ENCODE data around the gene SPRYD7.
"Not testable (repeated sequence)": the region's sequence is repeated elsewhere in the genome, so short reads cannot be mapped to it uniquely, and the experiment has no call there.

The SPRYD7 gene

DNA sequence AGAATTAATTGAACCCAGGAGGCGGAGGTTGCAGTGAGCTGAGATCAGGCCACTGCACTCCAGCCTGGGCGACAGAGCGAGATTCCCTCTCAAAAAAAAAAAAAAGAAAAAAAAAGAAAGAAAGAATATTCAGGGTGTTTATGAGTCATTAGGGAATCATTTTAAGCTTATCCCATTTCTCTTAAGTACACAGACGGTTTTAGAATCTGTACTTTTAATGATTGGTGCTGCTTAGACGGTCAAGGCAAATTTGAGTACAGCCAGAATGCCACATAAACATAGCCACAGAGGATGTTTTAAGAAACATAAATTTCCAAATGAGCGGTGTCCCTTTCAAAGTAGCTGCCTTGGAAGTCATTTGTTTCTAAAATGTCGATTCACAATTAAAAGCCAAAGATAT, 2.6 kb downstream of the SPRYD7 start:
- DNase-seq (ENCODE audit: low spot score) (no peak), FAIRE-seq (no peak)

DNA sequence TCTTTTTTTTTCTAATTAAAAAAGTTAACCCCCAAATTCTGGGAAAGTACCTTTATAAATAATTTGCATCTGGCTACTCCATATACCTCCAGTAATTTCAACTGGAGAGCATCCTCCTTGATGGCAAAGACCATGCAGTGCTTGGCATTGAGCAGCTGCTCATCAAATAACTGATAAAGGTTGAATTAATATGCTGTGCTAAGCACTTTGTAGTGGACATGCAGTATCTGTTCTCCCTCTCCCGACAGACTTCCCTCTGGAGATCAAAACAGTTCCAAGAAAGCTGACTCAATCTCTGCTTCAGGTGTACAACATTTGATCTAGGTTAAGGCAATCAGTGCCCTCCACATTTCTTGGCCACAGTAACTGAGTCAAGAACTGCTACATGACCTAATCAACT, 3.3 kb downstream of the SPRYD7 start:
- DNase-seq (ENCODE audit: low spot score) (no peak), FAIRE-seq (no peak)

DNA sequence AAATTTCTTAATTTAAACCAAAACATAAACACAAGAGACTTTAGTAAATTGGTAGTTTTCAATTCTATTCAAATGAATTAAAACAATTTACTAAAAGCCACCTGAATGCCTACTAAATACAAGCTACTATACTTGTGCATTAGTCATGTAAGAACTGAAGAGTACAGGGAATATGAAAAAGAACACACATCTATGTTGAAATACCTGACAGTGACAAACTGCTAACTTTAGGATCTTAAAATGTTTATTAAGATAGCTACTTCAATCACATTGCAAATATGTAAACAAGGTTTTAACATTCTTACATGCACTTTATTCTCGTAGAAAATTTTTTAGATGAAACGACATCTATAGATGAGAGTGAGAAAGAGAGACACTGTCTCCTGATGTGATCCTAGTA, 4.1 kb downstream of the SPRYD7 start:
- DNase-seq (ENCODE audit: low spot score) (no peak), FAIRE-seq (no peak)

DNA sequence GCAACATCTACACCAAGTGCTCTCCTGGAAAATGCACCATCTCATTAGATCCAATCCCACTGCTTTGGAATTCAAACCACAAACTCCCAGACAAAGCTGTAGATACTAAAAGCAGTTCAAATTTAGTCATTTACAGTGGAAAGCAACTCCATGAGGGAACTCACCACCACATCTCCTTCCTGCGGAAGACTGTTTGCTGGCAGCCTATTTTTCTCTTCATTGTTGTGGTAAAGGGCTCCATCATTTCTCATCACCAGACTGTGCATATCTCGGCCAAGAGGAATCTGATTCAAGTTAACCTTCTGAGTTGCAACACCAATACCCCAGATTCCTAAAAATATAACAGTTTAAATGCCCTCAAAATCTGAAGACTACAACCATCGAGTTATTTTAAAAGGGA, 8.4 kb downstream of the SPRYD7 start:
- DNase-seq (ENCODE audit: low spot score): no peak
- no peak for FAIRE-seq

DNA sequence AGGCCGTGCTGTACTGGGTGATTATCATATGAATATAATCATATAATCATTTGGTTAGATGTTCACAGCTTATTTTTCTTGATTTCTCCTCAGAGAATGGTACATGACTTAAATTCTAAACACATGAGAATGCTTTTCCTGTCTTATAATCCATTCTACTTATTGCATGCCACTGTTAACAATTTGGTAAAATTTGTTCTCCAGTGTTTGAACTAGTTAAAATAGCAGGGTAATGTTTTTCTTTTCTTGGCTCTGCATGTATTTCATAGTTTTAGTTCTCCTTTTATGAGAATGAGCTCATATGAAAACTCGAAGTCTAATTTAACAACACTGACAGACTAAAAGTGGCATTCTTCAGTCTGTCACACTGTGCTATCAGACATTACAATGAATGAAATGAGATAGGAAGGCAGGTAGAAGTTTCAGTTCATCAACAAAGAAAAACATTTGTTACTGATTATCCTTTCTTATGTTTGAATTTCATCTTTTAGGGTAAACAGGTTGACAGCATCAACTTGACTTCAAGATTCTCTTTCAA, 10.2 kb downstream of the SPRYD7 start:
- DNase-seq (ENCODE audit: low spot score): no peak

DNA sequence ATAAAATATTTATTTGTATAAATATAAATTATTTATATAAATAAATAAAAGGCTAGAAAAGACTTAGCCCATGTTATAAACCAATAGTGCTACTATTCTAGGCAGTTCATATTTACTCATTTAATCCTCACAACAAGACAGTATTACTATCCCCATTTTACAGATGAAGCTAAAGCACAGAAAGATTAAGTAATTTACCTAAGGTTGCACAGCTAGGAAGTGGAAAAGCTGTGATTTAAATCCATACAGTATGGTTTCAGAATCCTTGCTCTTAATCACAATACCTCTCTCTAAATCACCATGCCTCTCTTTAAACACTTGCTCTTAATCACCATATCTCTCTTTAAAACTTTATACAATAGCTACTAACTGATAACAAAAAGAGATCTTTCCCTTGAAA, 13.8 kb downstream of the SPRYD7 start:
- FAIRE-seq (no peak), DNase-seq (ENCODE audit: low spot score) (no peak)

More for the DNA sequence above, 10.2 kb downstream of the SPRYD7 start:
- FAIRE-seq: no peak

DNA sequence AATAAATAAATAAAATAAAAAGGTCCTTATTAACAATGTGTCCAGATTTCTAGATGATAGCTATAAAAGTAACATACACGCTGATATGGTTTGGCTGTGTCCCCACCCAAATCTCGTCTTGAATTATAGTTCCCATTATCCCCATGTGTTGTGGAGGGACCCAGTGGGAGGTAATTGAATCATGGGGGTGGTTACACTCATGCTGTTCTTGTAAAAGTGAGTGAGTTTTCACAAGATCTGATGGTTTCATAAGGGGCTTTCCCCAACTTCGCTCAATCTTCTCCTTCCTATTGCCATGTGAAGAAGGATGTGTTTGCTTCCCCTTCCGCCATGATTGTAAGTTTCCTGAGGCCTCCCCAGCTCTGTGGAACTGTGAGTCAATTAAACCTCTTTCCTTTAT, 15.2 kb downstream of the SPRYD7 start:
- not testable (repeated sequence) for FAIRE-seq; DNase-seq (ENCODE audit: low spot score)

DNA sequence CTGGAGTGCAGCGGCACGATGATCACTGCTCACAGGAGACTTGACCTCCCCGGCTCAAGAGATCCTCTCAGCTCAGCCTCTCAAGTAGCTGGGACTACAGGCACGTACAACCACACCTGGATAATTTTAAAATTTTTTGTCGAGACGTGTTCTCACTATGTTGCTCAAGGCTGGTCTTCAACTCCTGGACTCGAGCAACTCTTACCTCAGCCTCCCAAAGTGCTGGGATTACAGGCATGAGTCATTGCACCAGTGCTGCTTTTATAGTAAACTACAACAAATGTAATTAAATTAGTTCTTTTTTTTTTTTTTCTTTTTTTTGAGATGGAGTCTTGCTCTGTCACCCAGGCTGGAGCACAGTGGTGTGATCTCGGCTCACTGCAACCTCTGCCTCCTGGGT, 18.0 kb downstream of the SPRYD7 start:
- DNase-seq (ENCODE audit: low spot score); FAIRE-seq: not testable (repeated sequence)

DNA sequence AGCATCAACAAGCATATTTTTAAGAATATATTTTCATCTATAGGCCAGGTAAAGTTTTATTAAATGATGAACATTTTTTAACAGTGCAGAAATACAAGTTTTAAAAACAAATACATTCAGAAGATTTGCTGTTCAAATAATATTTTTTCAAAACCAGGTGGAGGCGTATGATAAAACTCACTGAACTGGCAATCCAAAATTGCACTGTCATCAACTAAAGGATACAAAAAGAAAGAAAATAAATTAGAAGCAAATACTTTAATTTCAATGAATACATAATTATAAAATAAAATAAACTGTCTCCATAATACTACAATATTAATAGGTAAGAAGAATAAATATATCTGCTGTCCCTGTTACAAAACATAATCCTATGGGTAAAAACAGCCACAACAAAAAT, 21.2 kb downstream of the SPRYD7 start:
- no peak for DNase-seq (ENCODE audit: low spot score)
- FAIRE-seq: no peak

DNA sequence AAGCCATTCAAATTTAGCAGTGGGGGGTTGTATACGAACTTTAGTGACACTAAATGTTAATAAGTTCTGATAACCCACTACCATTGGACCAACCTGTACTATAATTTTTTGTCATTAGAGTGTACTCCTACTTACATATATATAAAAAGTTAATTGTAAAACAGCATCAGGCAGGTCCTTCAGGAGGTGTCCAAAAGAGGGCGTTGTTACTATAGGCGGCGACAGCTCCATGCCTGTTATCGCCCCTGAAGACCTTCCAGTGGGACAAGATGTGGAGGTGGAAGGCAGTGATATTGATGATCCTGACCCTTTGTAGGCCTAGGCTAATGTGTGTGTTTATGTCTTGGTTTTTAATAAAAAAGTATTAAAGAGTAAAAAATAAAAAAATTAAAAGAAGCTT, 27.5 kb downstream of the SPRYD7 start:
- FAIRE-seq (no peak), DNase-seq (ENCODE audit: low spot score) (no peak)

DNA sequence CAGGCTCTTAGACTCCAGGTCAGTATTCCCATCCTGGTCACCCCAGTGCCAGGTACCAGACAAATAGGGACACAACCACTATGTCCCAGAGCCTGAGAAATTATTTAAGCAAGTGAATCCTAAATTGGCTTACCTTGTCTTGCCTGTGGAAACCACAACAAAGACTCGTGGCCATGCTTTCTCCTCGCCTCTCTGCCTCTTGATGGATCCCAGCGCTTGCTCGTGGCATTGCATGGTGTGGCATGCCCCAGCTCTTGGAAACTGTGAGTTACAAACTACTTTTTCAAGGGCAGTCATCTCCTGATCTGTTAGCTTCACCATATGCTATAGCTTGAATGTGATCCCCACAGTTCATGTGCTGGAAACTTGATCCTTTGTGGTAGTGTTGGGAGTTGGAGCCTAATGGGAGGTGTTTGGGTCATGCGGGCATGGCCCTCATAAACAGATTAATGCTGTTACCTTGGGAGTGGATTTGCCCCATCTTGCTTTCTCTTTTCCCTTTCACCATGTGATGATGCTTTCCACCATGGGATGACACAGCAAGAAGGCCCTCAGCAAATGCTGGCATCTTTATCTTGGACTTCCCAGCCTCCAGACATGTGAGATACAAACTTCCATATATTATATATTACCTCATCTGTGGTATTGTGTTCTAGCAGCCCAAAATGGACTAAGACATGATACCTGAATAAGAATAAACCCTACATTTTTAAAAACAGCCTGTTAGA, 31.2 kb downstream of the SPRYD7 start:
- no peak for FAIRE-seq
- DNase-seq (ENCODE audit: low spot score): no peak

DNA sequence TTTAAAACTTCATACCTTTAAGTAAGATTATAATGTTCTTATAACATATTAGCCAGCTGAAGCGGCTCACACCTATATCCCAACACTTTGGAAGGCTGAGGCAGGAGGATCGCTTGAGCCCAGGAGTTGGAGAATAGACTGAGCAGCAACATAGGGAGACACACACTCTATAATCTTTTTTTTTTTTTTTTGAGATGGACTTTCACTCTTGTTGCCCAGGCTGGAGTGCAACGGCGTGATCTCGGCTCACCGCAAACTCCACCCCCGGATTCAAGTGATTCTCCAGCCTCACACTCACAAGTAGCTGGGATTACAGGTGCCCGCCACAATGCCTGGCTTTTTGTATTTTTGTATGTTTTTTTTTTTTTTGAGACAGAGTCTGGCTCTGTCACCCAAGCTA, 37.3 kb downstream of the SPRYD7 start:
- no peak for FAIRE-seq
- DNase-seq (ENCODE audit: low spot score): no peak

DNA sequence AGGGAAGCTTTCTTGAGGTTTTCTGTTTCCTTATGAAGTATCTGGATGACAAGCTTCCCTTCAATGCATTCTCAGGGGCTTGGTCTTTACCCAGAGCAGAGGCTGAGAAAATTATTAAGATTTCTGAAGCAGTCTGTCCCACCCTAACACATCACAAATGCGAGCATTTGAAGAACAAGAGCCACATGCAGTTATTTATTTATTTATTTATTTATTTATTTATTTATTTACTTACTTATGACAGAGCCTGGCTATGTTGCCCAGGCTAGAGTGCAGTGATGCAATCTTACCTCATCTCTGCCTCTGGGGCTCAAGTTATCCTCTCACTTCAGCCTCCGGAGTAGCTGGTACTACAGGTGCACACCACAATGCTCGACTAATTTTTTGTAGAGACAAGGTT, 38.4 kb downstream of the SPRYD7 start:
- DNase-seq (ENCODE audit: low spot score) (no peak), FAIRE-seq (no peak)

DNA sequence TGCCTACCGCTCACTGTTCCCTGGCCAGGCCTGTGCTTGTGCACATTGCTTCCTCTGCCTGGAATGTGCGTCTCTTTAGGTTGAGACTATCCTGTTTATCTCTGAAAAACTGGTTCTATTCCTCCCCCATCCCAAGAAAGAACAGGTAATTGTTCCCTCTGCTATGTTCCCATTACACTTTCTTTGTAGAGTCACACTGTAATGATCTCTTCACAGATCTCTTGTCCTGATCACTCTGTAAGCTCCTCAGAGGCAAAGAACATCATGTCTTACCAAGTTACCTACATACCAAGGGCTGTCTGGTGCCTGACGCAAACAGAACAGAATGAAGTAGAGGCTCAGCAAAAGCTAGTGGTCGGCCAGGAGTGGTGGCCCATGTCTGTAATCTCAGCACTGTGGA, 40.3 kb downstream of the SPRYD7 start:
- no peak for DNase-seq (ENCODE audit: low spot score)
- no peak for FAIRE-seq

DNA sequence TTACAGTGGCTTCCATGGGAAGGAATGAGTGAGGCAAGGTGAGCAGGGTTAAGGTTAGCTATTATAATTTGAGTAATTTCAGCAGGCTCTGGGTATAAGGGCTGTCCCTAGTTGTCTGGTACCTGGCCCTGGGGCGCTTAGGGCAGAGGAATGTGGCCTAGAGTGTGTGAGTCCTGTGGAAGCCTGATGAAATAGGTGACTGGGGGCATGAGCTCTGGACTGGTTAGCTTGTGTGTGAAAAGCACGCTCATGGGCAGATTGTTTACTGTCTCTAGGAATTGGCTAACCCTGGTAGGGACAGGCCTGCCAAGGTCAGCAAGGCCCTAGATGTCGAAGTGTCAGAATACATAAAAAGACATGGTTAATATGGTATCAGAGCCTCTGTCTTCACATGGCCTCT, 42.5 kb downstream of the SPRYD7 start:
- no peak for FAIRE-seq
- DNase-seq (ENCODE audit: low spot score): no peak

DNA sequence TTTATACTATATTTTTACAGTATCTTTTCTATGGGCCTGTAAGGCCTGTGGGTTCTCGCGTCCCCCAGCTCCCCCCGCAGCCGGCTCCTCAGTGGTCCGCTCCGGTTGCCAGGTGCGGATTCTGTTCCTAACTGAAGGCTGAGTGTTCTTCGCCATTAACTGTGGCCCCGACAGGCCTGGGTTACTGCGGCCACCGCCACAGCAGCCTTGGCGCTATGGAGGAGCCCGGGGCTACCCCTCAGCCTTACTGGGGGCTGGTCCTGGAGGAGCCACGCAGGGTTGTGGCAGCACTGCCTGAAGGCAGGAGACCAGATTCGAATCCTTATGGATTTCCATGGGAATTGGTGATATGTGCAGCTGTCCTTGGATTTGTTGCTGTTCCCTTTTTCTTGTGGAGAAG, 45.8 kb downstream of the SPRYD7 start:
- DNase-seq (ENCODE audit: low spot score) (no peak), FAIRE-seq (no peak)

DNA sequence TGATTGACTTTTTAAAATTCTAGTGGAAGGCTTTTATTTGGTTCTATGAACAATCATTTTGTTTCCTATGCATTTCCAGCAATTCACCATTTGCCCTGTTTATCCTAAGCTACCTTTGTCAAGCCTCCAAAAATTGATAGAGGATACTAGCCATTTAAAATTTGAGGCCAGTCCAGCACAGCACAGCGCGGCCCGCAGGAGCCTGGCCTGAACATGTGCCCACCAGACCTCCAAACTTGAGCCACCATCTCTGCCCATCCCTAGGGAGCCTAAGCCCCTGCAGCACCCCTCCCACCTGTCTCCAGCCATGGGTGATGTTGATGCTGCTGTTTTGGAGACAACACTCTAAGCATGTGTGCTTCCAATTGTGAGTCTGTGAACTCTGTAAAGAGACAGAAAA, 57.5 kb downstream of the SPRYD7 start:
- DNase-seq (ENCODE audit: low spot score): no peak
- no peak for FAIRE-seq

DNA sequence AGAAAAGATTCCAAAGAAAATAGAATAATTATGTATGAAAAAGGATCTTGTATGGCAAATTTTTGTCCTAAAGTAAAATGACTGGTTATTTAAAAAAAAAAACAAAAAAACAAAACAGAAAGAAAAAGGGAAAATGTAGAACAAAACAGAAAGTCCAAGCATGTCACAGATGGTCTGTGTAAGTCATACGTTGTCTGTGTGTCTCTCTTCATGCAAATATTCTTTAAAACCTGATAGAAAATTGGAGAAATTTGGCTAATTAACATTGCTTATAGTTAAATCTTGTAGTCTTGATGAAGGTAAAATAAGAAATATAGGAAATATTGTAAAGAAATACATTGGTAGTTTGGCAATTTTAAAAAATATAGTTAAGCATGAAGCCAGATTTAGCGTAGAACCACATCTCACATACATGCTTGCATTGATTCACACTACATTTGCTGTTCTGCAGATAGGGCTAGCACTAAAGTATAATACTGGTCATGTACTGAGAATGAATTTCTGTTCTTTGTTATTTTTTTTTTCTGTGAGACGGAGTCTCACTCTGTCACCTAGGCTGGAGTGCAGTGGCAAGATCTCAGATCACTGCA, 58.4 kb downstream of the SPRYD7 start:
- DNase-seq (ENCODE audit: low spot score) (no peak), FAIRE-seq (no peak)

DNA sequence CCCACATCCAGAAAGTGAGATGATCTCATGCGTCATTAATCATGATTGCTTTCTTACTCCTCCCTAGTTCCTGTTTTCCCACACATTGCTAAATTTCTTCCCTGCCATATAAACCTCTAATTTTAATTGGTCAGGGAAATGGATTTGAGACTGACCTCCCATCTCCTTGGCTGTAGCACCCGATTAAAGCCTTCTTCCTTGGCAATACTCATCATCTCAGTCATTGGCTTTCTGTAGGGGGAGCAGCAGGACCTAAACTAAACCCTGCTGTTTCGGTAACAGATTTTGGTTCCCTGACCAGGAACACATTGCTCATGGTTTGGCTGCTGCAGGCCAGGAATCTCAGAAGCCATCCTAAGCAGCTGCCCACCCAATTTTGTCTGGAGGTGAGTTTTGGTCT, 61.7 kb downstream of the SPRYD7 start:
- FAIRE-seq (no peak), DNase-seq (ENCODE audit: low spot score) (no peak)

DNA sequence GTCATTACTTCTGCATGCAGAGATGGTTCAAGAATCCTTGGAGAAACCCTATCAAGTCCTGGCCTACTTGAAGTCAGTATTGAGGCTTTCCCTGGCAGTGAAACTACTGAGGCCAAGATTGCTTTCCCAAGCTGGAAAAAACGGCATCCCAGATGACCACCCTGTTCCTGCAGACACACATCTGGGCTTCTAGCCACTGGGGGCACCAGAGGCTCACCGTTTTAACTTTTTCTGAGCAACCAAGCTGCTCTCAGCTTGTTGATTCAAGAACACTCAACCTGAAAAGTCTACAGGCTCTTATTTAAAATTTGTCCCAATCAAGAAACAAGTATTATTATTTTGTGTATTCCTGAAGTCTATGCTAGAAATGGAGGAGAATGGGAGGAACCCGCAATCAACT, 66.6 kb downstream of the SPRYD7 start:
- FAIRE-seq: no peak
- no peak for DNase-seq (ENCODE audit: low spot score)

DNA sequence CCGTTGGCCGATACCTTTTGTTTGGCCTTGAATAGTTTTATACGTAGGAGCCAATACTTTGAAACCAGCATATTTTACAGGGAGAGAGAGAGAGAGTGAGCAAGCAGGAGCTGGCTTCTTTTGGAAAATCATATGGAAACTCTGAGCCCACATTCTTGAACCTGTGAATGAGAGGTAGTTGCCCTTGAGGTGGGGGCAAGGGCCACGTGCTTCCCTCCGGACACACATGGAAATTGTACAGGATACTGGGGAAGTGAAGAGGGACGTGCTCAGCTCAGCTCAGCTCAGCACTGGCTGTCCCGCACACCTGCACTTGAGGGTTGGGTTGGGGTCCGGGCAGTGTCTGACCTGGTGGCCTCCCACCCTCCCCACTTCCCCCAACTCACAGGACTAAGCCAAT, 68.3 kb downstream of the SPRYD7 start:
- DNase-seq (ENCODE audit: low spot score) (no peak), FAIRE-seq (no peak)

DNA sequence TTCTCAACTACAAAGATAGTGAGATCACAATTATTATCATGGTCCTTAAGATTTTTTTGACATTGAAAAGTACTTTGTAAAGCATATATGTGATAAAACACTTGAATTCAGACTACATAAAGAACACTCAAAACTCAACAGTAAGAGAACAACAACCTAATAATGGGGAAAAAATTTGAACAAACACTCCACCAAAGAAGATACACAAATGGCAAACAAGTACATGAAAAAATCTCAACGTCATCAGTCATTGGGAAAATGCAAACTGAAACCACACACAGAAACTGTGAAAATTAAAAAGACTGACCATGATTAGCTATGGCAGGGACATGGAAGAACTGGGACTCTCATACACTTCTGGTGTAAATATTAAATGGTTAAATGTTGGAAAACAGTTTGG, 70.9 kb downstream of the SPRYD7 start:
- FAIRE-seq: no peak

DNA sequence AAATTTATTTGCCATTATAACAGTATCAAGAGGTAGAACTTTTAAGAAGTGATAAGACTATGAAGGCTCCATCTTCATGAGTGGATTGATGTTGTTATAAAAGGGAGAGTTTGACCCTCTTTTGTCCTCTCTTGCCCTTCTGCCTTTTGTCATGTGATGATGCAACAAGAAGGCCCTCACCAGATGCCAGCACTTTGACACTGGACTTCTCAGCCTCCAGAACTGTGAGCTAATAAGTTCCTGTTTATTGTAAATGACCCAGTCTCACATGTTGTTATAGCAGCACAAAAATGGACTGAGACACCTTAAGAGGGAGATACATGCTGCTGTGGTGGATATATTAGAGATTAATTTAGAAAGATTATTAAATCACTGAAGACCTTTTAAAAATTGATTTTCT, 71.6 kb downstream of the SPRYD7 start:
- DNase-seq (ENCODE audit: low spot score): no peak
- FAIRE-seq: no peak

More for the DNA sequence above, 70.9 kb downstream of the SPRYD7 start:
- no peak for DNase-seq (ENCODE audit: low spot score)
